Measurements from ENCODE around the gene TMEM119.

Gene TMEM119, protein sequence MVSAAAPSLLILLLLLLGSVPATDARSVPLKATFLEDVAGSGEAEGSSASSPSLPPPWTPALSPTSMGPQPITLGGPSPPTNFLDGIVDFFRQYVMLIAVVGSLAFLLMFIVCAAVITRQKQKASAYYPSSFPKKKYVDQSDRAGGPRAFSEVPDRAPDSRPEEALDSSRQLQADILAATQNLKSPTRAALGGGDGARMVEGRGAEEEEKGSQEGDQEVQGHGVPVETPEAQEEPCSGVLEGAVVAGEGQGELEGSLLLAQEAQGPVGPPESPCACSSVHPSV

GRCh38 chr12:108597559-108598471 lies at the start of gene TMEM119:
Gene TMEM119 (minus strand): TSS chr12:108598084. CDS start chr12:108592383, 5,701 bp downstream.
- no peak within 1 kb of the TSS for H3K4me3 ChIP-seq (ENCODE audit: low read depth, low read length)
- H3K9me3 ChIP-seq (ENCODE audit: control insufficient read depth, insufficient read depth, low read length): no peaks in the 10 kb centered on the region
- H3K36me3 ChIP-seq (ENCODE audit: control insufficient read depth, insufficient read depth, low read length): no peaks in the 10 kb centered on the region
- no peak within 1 kb of the TSS for H3K27ac ChIP-seq (ENCODE audit: low read depth, low read length)
- H3K9ac ChIP-seq (ENCODE audit: low read depth, low read length): no peak within 1 kb of the TSS
- no peaks in the 10 kb centered on the region for H3K4me1 ChIP-seq (ENCODE audit: control insufficient read depth, insufficient read depth, low read length)
- no peaks in the 10 kb centered on the region for H3K27me3 ChIP-seq (ENCODE audit: control insufficient read depth, insufficient read depth, low read length)

- Histone ChIP-seq H3K4me3 (ENCODE audit: low read depth, low read length) (no peak overlapping the region), H3K27me3 (ENCODE audit: control insufficient read depth, insufficient read depth, low read length) (no peaks in the 10 kb centered on the region), H3K9ac (ENCODE audit: low read depth, low read length) (no peak overlapping the region), H3K4me1 (ENCODE audit: control insufficient read depth, insufficient read depth, low read length) (no peaks in the 10 kb centered on the region), H3K9me3 (ENCODE audit: control insufficient read depth, insufficient read depth, low read length) (no peaks in the 10 kb centered on the region), H3K27ac (ENCODE audit: low read depth, low read length) (no peak overlapping the region), H3K36me3 (ENCODE audit: control insufficient read depth, insufficient read depth, low read length) (peaks cover 76% of the 10 kb centered on the region)
These were observed 49.0 kb upstream of the TMEM119 start for GRCh38 chr12:108646600-108647579.

DNA sequence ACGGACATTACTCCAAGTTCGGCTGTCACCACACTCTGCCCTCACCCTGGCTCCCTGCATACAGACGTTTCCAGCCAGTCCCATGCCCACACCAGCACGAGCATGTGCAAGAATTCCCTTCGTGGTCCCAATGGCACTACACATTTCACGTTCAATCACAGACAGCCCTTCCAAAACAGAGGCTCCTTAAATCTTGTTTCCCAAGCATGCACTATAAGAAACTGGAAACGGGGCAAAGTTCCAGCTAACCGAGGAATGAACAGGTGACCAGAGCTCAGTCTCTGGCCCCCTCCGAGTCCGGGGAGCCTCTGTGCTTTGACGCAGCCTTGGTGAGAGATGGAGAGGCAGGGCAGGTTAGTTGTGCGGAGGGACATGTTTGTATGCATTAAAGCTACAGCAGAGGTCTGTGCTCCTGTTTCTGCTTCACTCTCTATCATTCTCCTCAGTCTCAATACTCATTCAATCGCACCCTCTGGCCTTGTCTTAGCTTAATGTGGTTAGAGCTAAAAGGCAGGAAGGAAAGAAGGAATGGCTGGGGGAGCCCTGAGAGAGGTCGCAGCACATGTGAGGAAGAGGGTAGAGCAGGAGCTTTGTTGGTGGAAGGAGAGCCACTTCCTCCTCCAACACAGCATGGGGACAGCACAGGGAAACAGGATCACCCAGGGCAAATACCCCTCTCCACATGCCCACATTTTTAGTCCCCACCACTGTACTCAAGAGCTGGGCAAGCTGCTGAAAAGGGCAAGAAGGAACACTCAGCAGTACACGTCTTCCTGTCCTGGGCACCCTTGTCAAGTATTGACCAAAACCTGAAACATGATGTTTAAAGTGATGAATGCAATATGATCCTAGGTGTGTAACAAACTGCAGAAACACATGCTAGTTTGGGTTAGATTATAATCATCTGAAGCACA lies 48.1 kb upstream of the TMEM119 start:
- H3K9me3 ChIP-seq (ENCODE audit: control insufficient read depth, insufficient read depth, low read length): no peaks in the 10 kb centered on the region
- H3K27me3 ChIP-seq (ENCODE audit: control insufficient read depth, insufficient read depth, low read length): no peaks in the 10 kb centered on the region
- H3K4me1 ChIP-seq (ENCODE audit: control insufficient read depth, insufficient read depth, low read length): no peaks in the 10 kb centered on the region
- H3K27ac ChIP-seq (ENCODE audit: low read depth, low read length): no peak overlapping the region
- H3K36me3 ChIP-seq (ENCODE audit: control insufficient read depth, insufficient read depth, low read length): peaks cover 68% of the 10 kb centered on the region
- no peak overlapping the region for H3K9ac ChIP-seq (ENCODE audit: low read depth, low read length)
- no peak overlapping the region for H3K4me3 ChIP-seq (ENCODE audit: low read depth, low read length)

- Histone ChIP-seq H3K9me3 (ENCODE audit: control insufficient read depth, insufficient read depth, low read length) (no peaks in the 10 kb centered on the region), H3K9ac (ENCODE audit: low read depth, low read length) (no peak overlapping the region), H3K36me3 (ENCODE audit: control insufficient read depth, insufficient read depth, low read length) (peaks cover 57% of the 10 kb centered on the region), H3K4me3 (ENCODE audit: low read depth, low read length) (no peak overlapping the region), H3K27me3 (ENCODE audit: control insufficient read depth, insufficient read depth, low read length) (no peaks in the 10 kb centered on the region), H3K4me1 (ENCODE audit: control insufficient read depth, insufficient read depth, low read length) (no peaks in the 10 kb centered on the region), H3K27ac (ENCODE audit: low read depth, low read length) (no peak overlapping the region)
These were observed 46.9 kb upstream of the TMEM119 start for GRCh38 chr12:108644811-108645120.

GRCh38 chr12:108643941-108644810 lies 46.3 kb upstream of the TMEM119 start:
- H3K27me3 ChIP-seq (ENCODE audit: control insufficient read depth, insufficient read depth, low read length): no peaks in the 10 kb centered on the region
- no peak overlapping the region for H3K27ac ChIP-seq (ENCODE audit: low read depth, low read length)
- H3K4me1 ChIP-seq (ENCODE audit: control insufficient read depth, insufficient read depth, low read length): 0 out of 2 replicates have a peak, but pooled peaks cover under 1% of the 10 kb centered on the region
- no peak overlapping the region for H3K4me3 ChIP-seq (ENCODE audit: low read depth, low read length)
- H3K36me3 ChIP-seq (ENCODE audit: control insufficient read depth, insufficient read depth, low read length): peaks cover 52% of the 10 kb centered on the region
- H3K9me3 ChIP-seq (ENCODE audit: control insufficient read depth, insufficient read depth, low read length): no peaks in the 10 kb centered on the region
- H3K9ac ChIP-seq (ENCODE audit: low read depth, low read length): no peak overlapping the region

- no peaks in the 10 kb centered on the region for H3K9me3 ChIP-seq (ENCODE audit: control insufficient read depth, insufficient read depth, low read length)
- no peak overlapping the region for H3K9ac ChIP-seq (ENCODE audit: low read depth, low read length)
- no peaks in the 10 kb centered on the region for H3K27me3 ChIP-seq (ENCODE audit: control insufficient read depth, insufficient read depth, low read length)
- H3K4me1 ChIP-seq (ENCODE audit: control insufficient read depth, insufficient read depth, low read length): peaks cover 10% of the 10 kb centered on the region
- peaks cover 41% of the 10 kb centered on the region for H3K36me3 ChIP-seq (ENCODE audit: control insufficient read depth, insufficient read depth, low read length)
- H3K4me3 ChIP-seq (ENCODE audit: low read depth, low read length): no peak overlapping the region
- no peak overlapping the region for H3K27ac ChIP-seq (ENCODE audit: low read depth, low read length)
These were observed 45.2 kb upstream of the TMEM119 start for GRCh38 chr12:108642899-108643654.

DNA sequence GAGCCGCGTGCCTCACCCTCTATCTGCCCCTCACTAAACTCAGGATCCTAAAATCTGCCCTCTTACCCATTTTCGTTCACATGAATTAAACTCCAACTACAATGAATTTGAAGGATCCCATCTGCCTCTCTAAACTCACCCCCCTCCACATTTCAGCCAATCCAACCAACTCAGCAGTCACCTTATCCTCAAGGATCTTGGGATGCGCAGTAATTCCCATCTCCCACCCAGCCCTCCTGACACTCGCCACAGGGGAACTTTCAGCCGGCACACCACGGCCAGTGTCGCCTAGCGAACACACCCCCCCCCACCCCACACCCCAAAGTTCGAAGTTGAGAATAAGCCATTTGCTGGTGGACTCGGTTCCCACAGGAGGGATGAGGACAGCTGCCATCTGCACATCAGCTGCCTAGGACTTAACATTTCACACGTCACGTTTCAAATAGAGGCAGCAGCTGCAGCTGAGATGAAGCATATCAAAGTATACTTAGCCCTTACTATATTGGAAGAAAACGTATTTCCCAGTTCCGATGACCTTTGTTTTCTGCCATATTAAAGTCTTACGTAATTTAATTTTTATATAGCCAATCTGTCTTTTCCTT lies 44.5 kb upstream of the TMEM119 start:
- no peak overlapping the region for H3K4me3 ChIP-seq (ENCODE audit: low read depth, low read length)
- H3K9ac ChIP-seq (ENCODE audit: low read depth, low read length): no peak overlapping the region
- no peaks in the 10 kb centered on the region for H3K9me3 ChIP-seq (ENCODE audit: control insufficient read depth, insufficient read depth, low read length)
- H3K27ac ChIP-seq (ENCODE audit: low read depth, low read length): no peak overlapping the region
- H3K36me3 ChIP-seq (ENCODE audit: control insufficient read depth, insufficient read depth, low read length): peaks cover 34% of the 10 kb centered on the region
- H3K27me3 ChIP-seq (ENCODE audit: control insufficient read depth, insufficient read depth, low read length): no peaks in the 10 kb centered on the region
- H3K4me1 ChIP-seq (ENCODE audit: control insufficient read depth, insufficient read depth, low read length): peaks cover 18% of the 10 kb centered on the region

DNA sequence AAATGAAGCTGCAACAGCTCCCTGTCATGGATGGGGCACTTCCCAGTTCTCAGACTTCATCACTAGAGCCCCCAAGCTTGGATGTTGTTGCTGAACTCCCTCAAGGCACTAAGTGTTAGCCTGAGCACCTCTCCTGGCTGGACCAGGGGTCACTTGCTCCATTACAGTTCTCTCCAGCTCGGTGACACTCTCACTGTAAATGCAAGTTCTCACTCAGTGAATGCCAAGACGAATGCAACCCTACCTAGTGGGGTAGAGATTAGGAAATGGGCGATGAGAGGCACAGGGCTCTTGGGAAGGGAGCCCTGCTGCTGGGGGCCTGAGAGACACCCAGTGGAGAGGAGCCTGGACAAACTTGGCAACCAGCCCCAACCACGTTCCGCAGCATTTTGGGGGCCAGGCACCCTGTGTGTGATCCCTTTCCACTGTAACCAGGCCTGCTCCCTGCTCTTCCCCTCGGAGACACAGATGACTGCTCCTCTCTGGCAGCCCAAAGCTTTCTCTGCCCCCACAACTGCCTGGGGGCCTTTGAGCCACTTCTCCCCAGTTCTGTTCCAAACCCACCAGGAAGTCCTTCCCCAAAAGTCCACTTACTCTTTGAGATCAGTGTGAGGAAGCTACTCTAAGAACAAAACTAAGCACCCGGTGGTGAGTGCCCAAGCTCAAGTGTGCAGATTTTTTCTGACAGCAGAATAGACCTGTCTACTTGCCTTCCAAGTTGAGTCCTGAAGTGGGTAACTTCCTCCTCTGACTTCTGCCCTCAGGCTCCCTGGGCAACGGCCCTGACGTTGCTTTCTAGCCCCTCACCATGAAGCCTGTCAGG lies 43.8 kb upstream of the TMEM119 start:
- Histone ChIP-seq H3K4me3 (ENCODE audit: low read depth, low read length) (no peak overlapping the region), H3K4me1 (ENCODE audit: control insufficient read depth, insufficient read depth, low read length) (peaks cover 22% of the 10 kb centered on the region), H3K27me3 (ENCODE audit: control insufficient read depth, insufficient read depth, low read length) (no peaks in the 10 kb centered on the region), H3K9ac (ENCODE audit: low read depth, low read length) (no peak overlapping the region), H3K36me3 (ENCODE audit: control insufficient read depth, insufficient read depth, low read length) (peaks cover 28% of the 10 kb centered on the region), H3K27ac (ENCODE audit: low read depth, low read length) (no peak overlapping the region), H3K9me3 (ENCODE audit: control insufficient read depth, insufficient read depth, low read length) (no peaks in the 10 kb centered on the region)

Data from HUES48 (cell line).